Epithelial cell of esophagus (primary cell): ENCODE data around the gene MAST2.
"Not testable (repeated sequence)": the region's sequence is repeated elsewhere in the genome, so short reads cannot be mapped to it uniquely, and the experiment has no call there.

Experiments
- DNase-seq: peaks from one replicate; pipeline ENCODE4 v3.0.0; 2010; ENCODE audit warnings: low read depth
- H3K4me3 ChIP-seq: 2 replicates; pipeline ENCODE4 v1.5.1; 2011; ENCODE audit warnings: mild to moderate bottlenecking, low read length, control low read depth
- TF ChIP-seq, protein P1 (sequence below): IDR thresholded peaks from 2 replicates; pipeline ENCODE4 v1.5.1; 2011; ENCODE audit warnings: low read depth, mild to moderate bottlenecking, low read length, control low read depth, inconsistent platforms; ENCODE audit not compliant: insufficient read depth; ENCODE audit errors: missing control alignments

The MAST2 gene

DNA sequence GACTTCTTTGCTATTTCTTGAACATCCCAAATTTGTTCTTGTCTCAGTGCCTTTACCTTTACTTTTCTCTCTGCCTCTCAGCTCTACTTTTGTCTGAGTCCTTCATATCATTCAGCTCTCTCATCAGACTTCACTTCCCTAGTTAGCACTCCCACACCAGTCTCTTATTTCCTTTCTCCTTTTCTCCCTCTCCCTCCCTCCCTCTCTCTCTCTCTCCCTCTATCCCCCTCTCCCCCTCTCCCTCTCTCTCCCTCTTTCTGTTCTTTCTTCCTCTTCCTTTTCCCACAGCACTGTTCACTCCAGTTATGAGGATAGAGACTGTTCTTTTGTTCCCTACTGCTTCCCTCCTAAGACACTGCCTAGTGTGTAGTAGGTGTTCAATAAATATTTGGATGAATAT is 154.9 kb downstream of the MAST2 start:
- no peak for DNase-seq
- TF ChIP-seq, protein P1, sequence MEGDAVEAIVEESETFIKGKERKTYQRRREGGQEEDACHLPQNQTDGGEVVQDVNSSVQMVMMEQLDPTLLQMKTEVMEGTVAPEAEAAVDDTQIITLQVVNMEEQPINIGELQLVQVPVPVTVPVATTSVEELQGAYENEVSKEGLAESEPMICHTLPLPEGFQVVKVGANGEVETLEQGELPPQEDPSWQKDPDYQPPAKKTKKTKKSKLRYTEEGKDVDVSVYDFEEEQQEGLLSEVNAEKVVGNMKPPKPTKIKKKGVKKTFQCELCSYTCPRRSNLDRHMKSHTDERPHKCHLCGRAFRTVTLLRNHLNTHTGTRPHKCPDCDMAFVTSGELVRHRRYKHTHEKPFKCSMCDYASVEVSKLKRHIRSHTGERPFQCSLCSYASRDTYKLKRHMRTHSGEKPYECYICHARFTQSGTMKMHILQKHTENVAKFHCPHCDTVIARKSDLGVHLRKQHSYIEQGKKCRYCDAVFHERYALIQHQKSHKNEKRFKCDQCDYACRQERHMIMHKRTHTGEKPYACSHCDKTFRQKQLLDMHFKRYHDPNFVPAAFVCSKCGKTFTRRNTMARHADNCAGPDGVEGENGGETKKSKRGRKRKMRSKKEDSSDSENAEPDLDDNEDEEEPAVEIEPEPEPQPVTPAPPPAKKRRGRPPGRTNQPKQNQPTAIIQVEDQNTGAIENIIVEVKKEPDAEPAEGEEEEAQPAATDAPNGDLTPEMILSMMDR, result no peak
- no peak overlapping the region for H3K4me3 ChIP-seq

DNA sequence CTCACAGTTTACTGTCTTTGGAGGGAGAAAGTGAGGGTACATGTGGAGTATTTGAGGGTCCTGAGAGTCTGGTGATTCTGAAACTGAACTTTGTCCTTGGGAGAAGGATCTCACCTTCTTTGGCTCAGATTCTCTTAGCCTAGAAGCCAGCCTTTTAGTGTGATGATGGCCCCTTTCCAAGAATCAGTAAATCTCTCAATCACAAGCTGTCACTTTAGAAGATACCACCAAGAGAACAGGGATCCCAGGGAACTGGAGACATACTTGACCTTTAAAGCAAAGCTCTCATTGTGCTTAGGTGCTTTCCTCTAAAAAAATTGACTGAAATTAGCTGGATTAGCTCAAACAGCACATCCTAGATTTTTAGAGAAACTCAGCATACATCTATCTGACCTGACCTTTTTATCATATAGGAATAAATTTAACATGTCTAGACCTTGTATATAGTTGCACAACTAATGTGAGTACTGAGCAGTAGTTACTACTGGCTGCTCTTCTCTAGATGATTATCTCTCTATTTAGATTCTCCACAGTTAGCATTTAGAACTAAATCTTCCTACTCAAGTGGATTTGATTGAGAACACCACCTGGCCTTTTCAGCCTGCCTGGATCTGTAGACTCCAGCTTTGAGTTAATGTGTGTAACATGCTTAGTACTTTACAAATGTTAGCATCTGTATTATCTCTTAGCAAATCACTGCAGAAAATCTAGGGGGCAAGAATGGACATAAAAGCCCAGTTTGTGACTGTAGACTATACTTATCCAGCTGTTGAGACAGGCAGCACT is 157.7 kb downstream of the MAST2 start:
- TF ChIP-seq, protein P1, result no peak
- no peak for DNase-seq
- no peak overlapping the region for H3K4me3 ChIP-seq

DNA sequence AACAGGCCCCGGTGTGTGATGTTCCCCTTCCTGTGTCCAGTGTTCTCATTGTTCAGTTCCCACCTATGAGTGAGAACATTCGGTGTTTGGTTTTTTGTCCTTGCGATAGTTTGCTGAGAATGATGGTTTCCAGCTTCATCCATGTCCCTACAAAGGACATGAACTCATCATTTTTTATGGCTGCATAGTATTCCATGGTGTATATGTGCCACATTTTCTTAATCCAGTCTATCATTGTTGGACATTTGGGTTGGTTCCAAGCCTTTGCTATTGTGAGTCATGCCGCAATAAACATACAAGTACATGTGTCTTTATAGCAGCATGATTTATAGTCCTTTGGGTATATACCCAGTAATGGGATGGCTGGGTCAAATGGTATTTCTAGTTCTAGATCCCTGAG is 158.5 kb downstream of the MAST2 start:
- H3K4me3 ChIP-seq, DNase-seq: not testable (repeated sequence)

GRCh38 chr1:45968941-45969666 is 165.7 kb downstream of the MAST2 start:
- H3K4me3 ChIP-seq, result no peak overlapping the region
- DNase-seq, result no peak
- TF ChIP-seq, protein P1, result no peak

DNA sequence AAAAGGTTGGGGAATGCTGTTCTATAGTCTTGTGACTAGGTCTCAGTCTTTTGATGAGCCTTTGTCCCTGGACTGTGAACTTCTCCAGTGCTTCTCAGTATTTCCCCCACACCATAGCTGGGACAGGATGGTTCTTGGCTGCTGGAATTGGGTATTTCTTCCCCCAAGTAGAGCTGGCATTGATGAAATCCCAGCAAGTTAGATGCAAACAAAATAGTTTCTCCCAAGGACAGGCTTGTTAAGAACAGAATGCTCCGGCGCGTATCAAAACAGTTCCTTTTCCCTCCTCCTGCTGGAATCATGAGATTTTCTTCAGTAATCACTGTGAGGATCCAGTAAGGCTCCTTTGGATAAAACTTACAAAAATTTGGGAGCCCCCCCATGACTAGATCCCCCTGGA is 166.5 kb downstream of the MAST2 start:
- DNase-seq, result no peak
- TF ChIP-seq, protein P1, result no peak
- H3K4me3 ChIP-seq, result no peak overlapping the region

GRCh38 chr1:45971335-45971734 is 167.9 kb downstream of the MAST2 start:
- TF ChIP-seq, protein P1, result no peak
- no peak overlapping the region for H3K4me3 ChIP-seq
- no peak for DNase-seq

DNA sequence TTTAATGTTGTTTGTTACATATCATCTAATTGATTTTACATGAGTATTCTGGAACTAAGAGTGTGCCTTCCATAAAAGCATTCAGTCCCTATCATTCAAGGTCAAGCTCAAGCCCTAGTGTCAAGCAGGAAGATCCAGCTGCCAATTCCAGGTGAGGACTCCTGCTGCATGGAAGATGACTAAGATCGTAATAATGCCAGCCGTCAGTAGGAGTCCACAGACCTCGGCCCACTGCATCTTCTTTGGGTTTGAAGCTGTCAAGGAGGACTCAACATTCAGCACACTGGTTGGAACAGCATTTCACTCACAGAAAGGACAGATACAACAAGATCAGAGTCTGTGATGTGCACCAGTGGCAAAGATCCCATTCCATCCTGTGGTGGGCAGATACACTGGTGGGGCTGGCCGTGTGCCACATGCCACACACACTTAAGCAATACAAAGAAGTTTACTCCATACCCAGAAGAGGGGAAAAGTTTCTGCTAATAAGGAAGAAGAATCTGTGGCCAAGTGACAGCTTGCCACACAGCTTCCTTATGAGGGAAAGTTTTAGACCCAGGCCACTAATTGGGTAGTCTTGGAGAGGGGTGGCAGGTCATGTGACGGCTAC is 168.6 kb downstream of the MAST2 start:
- no peak for DNase-seq
- no peak overlapping the region for H3K4me3 ChIP-seq
- TF ChIP-seq, protein P1, result no peak
